ENCODE results near the gene ARFGAP1.
"Not testable (repeated sequence)": the region's sequence is repeated elsewhere in the genome, so short reads cannot be mapped to it uniquely, and the experiment has no call there.

The ARFGAP1 gene

GRCh38 chr20:63330084-63330760 lies 57.6 kb downstream of the ARFGAP1 start:
- DNase-seq (ENCODE audit: low spot score): no peak
- in situ Hi-C loops (cut with MboI; ENCODE audit: low sequenced_read_pairs, unreplicated experiment): no loop called here
- TF ChIP-seq, protein P1, sequence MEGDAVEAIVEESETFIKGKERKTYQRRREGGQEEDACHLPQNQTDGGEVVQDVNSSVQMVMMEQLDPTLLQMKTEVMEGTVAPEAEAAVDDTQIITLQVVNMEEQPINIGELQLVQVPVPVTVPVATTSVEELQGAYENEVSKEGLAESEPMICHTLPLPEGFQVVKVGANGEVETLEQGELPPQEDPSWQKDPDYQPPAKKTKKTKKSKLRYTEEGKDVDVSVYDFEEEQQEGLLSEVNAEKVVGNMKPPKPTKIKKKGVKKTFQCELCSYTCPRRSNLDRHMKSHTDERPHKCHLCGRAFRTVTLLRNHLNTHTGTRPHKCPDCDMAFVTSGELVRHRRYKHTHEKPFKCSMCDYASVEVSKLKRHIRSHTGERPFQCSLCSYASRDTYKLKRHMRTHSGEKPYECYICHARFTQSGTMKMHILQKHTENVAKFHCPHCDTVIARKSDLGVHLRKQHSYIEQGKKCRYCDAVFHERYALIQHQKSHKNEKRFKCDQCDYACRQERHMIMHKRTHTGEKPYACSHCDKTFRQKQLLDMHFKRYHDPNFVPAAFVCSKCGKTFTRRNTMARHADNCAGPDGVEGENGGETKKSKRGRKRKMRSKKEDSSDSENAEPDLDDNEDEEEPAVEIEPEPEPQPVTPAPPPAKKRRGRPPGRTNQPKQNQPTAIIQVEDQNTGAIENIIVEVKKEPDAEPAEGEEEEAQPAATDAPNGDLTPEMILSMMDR (IDR thresholded peaks at IDR 0.05; ENCODE audit: borderline replicate concordance, control extremely low read depth, extremely low read depth, insufficient read depth, missing control alignments): no peak

GRCh38 chr20:63330940-63331339 lies 58.3 kb downstream of the ARFGAP1 start:
- in situ Hi-C loops (cut with MboI; ENCODE audit: low sequenced_read_pairs, unreplicated experiment): no loop called here
- no peak for DNase-seq (ENCODE audit: low spot score)
- TF ChIP-seq, protein P1 (IDR thresholded peaks at IDR 0.05; ENCODE audit: borderline replicate concordance, control extremely low read depth, extremely low read depth, insufficient read depth, missing control alignments): no peak

- no peak for DNase-seq (ENCODE audit: low spot score)
- TF ChIP-seq, protein P1 (IDR thresholded peaks at IDR 0.05; ENCODE audit: borderline replicate concordance, control extremely low read depth, extremely low read depth, insufficient read depth, missing control alignments): no peak
- in situ Hi-C loops (cut with MboI; ENCODE audit: low sequenced_read_pairs, unreplicated experiment): no loop called here
Observed at GRCh38 chr20:63331741-63332400, 59.3 kb downstream of the ARFGAP1 start.

DNA sequence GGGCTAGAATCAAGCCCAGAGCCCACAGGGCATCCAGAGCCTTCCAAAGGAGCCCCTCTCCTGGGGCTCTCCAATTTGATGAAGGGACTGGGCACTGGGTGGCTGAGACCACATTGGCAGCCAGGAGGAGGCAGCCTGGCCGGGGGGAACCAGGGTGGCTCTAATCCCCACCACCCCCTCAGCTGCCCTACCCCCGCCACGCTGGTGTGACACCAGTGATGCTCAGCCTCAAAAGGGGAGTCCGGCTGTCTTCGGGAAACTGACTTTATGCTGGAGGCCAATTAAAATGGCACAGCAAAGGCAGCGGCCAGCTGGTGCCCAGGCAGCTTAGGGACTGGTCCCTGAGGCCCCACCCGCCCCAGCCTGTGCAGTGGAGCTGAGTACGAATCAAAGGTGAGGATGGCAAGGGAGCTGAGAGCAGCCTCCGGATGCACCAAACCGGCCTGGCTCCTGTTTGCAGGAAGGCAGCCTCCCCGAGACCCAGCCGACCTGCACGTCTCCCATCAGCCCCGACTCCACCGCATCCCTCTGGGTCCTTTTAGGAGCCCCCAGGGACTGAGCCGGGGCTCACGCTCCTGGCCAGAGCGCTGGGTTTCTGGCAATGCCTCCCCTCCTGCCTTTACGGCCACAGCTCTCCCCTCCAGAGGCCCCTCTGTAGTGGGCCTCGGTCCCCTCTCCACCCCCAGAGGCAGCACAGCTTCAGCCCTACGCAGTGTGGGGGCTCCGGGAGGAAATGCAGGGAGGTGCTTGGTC lies 60.1 kb downstream of the ARFGAP1 start:
- in situ Hi-C loops (cut with MboI; ENCODE audit: low sequenced_read_pairs, unreplicated experiment): no loop called here
- no peak for DNase-seq (ENCODE audit: low spot score)
- TF ChIP-seq, protein P1 (IDR thresholded peaks at IDR 0.05; ENCODE audit: borderline replicate concordance, control extremely low read depth, extremely low read depth, insufficient read depth, missing control alignments): no peak

DNA sequence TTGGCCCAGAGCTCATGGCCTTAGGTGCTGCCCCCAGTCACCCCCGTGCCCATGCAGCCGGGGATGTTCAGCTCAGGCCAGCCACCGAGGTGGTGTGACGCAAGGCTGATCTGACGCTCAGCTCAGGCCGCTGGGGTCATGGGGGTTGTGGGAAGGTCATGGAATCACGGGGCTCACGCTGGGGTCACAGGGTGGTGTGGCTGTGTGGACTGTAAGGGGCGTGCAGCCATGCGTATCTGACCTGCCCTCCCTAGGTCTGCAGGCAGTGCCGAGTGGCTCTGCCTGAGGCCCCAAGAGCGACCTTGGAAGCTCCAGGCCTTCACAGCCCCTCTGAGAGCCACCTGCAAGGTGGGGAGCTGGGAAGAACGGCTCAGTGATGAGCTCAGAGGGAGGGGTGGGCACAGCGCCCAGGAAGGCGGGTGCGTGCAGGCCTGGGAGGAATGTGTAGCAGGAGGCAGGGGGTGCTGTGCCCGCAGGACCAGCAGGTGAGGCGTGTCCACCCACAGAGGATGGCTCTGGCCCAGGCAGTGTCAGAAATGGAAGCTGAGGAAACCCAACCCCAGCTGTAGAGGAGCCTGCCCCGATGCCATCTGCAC lies 60.7 kb downstream of the ARFGAP1 start:
- TF ChIP-seq, protein P1 (IDR thresholded peaks at IDR 0.05; ENCODE audit: borderline replicate concordance, control extremely low read depth, extremely low read depth, insufficient read depth, missing control alignments): no peak
- in situ Hi-C loops (cut with MboI; ENCODE audit: low sequenced_read_pairs, unreplicated experiment): no loop called here
- DNase-seq (ENCODE audit: low spot score): no peak

- no peak for DNase-seq (ENCODE audit: low spot score)
- in situ Hi-C loops (cut with MboI; ENCODE audit: low sequenced_read_pairs, unreplicated experiment): no loop called here
- TF ChIP-seq, protein P1 (IDR thresholded peaks at IDR 0.05; ENCODE audit: borderline replicate concordance, control extremely low read depth, extremely low read depth, insufficient read depth, missing control alignments): no peak
Observed at GRCh38 chr20:63334356-63334755, 61.7 kb downstream of the ARFGAP1 start.

GRCh38 chr20:63335060-63335459 lies 62.4 kb downstream of the ARFGAP1 start:
- in situ Hi-C loops (cut with MboI; ENCODE audit: low sequenced_read_pairs, unreplicated experiment); DNase-seq (ENCODE audit: low spot score): not testable (repeated sequence)
